Body of pancreas (tissue), 4 donors: ENCODE results near the gene DISP2. TPM values are rescaled to one million over a fixed set of nuclear protein-coding genes. Genes with fewer than 3 reads are reported as not detected.

Experiments used
- ATAC-seq: fragments of 150-250 bp; one replicate; pipeline ENCODE4 v1.9.1; 2016
- DNase-seq, 4 donors: peaks; one replicate each; pipeline ENCODE4 v3.0.0-alpha.2; 2019
- H3K27ac ChIP-seq, 4 donors: fragments of 200-600 bp; sonication (generic); 1 replicate in 3 of 4; 2 replicates in 1 of 4; pipeline versions ENCODE4 v1.5.1 to v1.6.1; 2016 to 2019; ENCODE audit warnings: mild to moderate bottlenecking in 1 of 4, mixed read lengths in 1 of 4, moderate library complexity in 1 of 4
- H3K27me3 ChIP-seq, 2 donors: fragments of 200-600 bp; sonication (generic); one replicate each; pipeline ENCODE4 v1.6.0; 2016; ENCODE audit warnings: mild to moderate bottlenecking in 1 of 2
- H3K36me3 ChIP-seq, 2 donors: fragments of 200-600 bp; sonication (generic); replicated peaks in 1 of 2; 2 replicates each; pipeline ENCODE4 v1.5.1; 2016; ENCODE audit warnings: low read depth in 2 of 2; ENCODE audit not compliant: insufficient read depth in 1 of 2
- H3K4me1 ChIP-seq: fragments of 200-600 bp; sonication (generic); one replicate; pipeline ENCODE4 v1.6.0; 2016
- H3K4me3 ChIP-seq, 2 donors: fragments of 200-600 bp; sonication (generic); 1 replicate in 1 of 2; 2 replicates in 1 of 2; pipeline ENCODE4 v1.5.1; 2016 to 2019
- H3K9me3 ChIP-seq, 3 donors: fragments of 200-600 bp; sonication (generic); 1 replicate in 2 of 3; 2 replicates in 1 of 3; pipeline ENCODE4 v1.5.1; 2016
- CTCF ChIP-seq, 7 experiments: fragments of 450-650 bp in 4 of 7; fragments of 200-600 bp in 3 of 7; sonication (generic) in 3 of 7; IDR thresholded peaks; one replicate each; pipeline ENCODE4 v1.5.1; 2016 to 2019; ENCODE audit warnings: antibody characterized with exemption in 7 of 7
- POLR2A ChIP-seq, 3 donors: fragments of 450-650 bp; IDR thresholded peaks; one replicate each; pipeline ENCODE4 v1.6.1; 2016; ENCODE audit warnings: antibody characterized with exemption in 3 of 3, mild to moderate bottlenecking in 2 of 3
- WGBS, 2 donors: methylation state at CpG; one replicate each; pipeline ENCODE4 v1.1.5; 2017; 5-methylcytosine and 5-hydroxymethylcytosine counted together
- intact Hi-C: fragments of 100-400 bp; cut with DNase I; formaldehyde crosslinking; loops from one replicate; pipeline ENCODE4 v1.15.1; 2023
- total RNA-seq, 2 donors: library from RNA; depleted of rRNA; stranded (reverse); fragments of >200 nt; gene quantifications; one replicate each; pipeline ENCODE4 v1.1.0, GENCODE V29; 2016

DISP2 gene
- total RNA-seq, 2 donors from 2014 or later: under 0.01 to 0.52 TPM

GRCh38 chr15:40338041-40338657, 19.9 kb upstream of the DISP2 start:
- Histone ChIP-seq H3K27ac (peak overlapping the region; percentile 72 to 92 (median 90)), H3K9me3 (no peaks in the 10 kb centered on the region), H3K27me3 (no peaks in the 10 kb centered on the region), H3K4me1 (peaks cover 76% of the 10 kb centered on the region), H3K4me3 (no peak overlapping the region), H3K36me3 (no peaks in the 10 kb centered on the region)
- DNase-seq (peak; percentile 73 to 84 (median 82)), ATAC-seq (peak; percentile 22)
- 21 to 24% methylated on average over 11 of the region's 11 CpGs for WGBS, 2 donors
- intact Hi-C loops: no loop called here
- TF ChIP-seq CTCF (IDR thresholded peaks at IDR 0.05) (peak; percentile 28 to 76 (median 57)), POLR2A (IDR thresholded peaks at IDR 0.05) (no peak)

GRCh38 chr15:40338921-40339620, 18.9 kb upstream of the DISP2 start:
- peak overlapping the region; percentile 72 to 92 (median 90) for H3K27ac ChIP-seq
- ATAC-seq (peak; percentile 76), DNase-seq (peak; percentile 69 to 85 (median 78))
- TF ChIP-seq POLR2A (IDR thresholded peaks at IDR 0.05) (peak; percentile 55 to 90 (median 84)), CTCF (IDR thresholded peaks at IDR 0.05) (no peak)
- H3K36me3 ChIP-seq: no peaks in the 10 kb centered on the region
- 51 to 59% methylated on average over 5 to 11 of the region's 11 CpGs for WGBS, 2 donors
- intact Hi-C loops: no loop called here
- H3K9me3 ChIP-seq: no peaks in the 10 kb centered on the region
- H3K27me3 ChIP-seq: no peaks in the 10 kb centered on the region
- peaks cover 71% of the 10 kb centered on the region for H3K4me1 ChIP-seq
- no peak overlapping the region for H3K4me3 ChIP-seq

DNA sequence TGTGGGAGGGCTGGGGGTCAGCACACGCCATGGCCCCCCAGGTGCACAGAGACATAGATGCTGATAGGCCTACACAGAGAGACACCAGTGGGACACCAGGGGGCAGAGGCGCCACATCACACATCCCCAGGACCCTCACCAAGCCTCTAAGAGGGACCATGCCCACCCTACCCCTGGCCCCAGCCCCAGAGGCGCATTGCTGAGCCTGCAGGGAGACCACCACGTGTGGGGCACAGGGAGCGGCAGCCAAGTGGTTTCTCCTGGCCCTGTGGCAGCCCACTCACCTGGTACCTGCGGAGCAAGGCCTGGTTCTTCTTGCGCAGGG, 18.4 kb upstream of the DISP2 start:
- no peak overlapping the region for H3K4me3 ChIP-seq
- H3K4me1 ChIP-seq: peaks cover 69% of the 10 kb centered on the region
- TF ChIP-seq CTCF (IDR thresholded peaks at IDR 0.05): no peak
- TF ChIP-seq POLR2A (IDR thresholded peaks at IDR 0.05): no peak
- intact Hi-C loops: no loop called here
- ATAC-seq: no peak
- 86% methylated on average over 4 of the region's 7 CpGs; no CpG with 5 or more reads in 1 of the 2 donors for WGBS, 2 donors
- H3K9me3 ChIP-seq: no peaks in the 10 kb centered on the region
- peak overlapping the region; percentile 72 to 92 (median 90) for H3K27ac ChIP-seq
- DNase-seq: no peak
- H3K36me3 ChIP-seq: no peaks in the 10 kb centered on the region
- H3K27me3 ChIP-seq: no peaks in the 10 kb centered on the region

DNA sequence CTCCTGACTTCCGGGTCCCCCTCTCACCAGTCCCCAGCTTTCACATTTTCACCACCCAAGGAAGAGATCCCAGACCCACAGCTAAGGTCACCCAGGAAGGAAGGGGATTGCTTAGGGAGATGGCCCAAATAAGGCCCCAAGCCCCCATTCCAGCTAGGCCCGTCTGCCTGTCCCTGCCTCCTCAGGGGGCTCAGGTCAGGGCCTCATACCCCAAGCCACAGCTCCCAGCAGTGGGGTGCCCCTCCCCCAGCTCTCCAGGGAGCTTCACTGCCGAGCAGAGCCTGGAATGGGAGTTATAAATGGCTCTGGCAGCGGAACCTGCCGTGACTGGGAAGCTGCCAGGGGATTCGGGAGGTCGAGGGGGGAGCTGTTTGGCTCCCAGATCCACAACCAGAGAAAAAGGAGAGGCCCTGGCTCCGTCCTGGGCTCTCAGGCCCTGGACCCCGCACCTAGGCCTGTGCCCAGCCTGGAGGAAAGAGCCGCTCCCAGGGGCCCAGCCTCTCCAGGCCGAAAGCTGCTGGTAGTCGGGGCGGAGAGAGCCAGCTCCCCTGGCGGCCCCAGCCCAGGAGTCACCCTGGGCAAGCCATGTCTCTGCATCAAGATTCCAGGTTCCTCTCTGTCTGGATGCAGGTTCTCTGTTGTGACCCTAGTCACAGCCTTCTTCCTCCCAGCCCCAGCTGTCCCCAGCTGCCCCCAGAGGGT, 17.8 kb upstream of the DISP2 start:
- H3K4me1 ChIP-seq: peaks cover 66% of the 10 kb centered on the region
- no peak overlapping the region for H3K4me3 ChIP-seq
- no peaks in the 10 kb centered on the region for H3K36me3 ChIP-seq
- H3K27ac ChIP-seq: peak overlapping the region; percentile 72 to 92 (median 90)
- H3K27me3 ChIP-seq: no peaks in the 10 kb centered on the region
- H3K9me3 ChIP-seq: no peaks in the 10 kb centered on the region
- WGBS, 2 donors: 37 to 69% methylated on average over 9 to 14 of the region's 14 CpGs
- no peak for TF ChIP-seq CTCF (IDR thresholded peaks at IDR 0.05)
- TF ChIP-seq POLR2A (IDR thresholded peaks at IDR 0.05): no peak
- DNase-seq (peak; percentile 66 to 78 (median 76)), ATAC-seq (peak; percentile 47)
- intact Hi-C loops: no loop called here
